ENCODE data around the gene SOCS7. TPM values are rescaled to one million over a fixed set of nuclear protein-coding genes. Genes with fewer than 3 reads are reported as not detected.

SOCS7 gene
- total and polyA plus RNA-seq, 2 experiments from 2014 or later: 2.7 to 15.9 TPM

GRCh38 chr17:38403491-38403890, 51.8 kb downstream of the SOCS7 start:
- Histone ChIP-seq H3K9me3 (ENCODE audit: low read depth) (no peaks in the 10 kb centered on the region), H3K27me3 (no peaks in the 10 kb centered on the region), H4K20me1 (ENCODE audit: insufficient read depth, poor library complexity, severe bottlenecking) (no peaks in the 10 kb centered on the region), H3K27ac (no peak overlapping the region), H3K4me3 (no peak overlapping the region), H3K79me2 (no peaks in the 10 kb centered on the region), H3K4me1 (ENCODE audit: insufficient read depth) (no peaks in the 10 kb centered on the region), H2AFZ (no peak overlapping the region), H3K4me2 (no peak overlapping the region), H3K9me2 (replicated peaks; ENCODE audit: insufficient read depth) (no peaks in the 10 kb centered on the region), H3K36me3 (replicated peaks; ENCODE audit: insufficient read depth, low read depth) (peaks cover 5% of the 10 kb centered on the region)
- WGBS (ENCODE audit: low lambda C conversion rate, missing lambda C conversion rate): 66% methylated on average over 4 of the region's 4 CpGs
- TF ChIP-seq EZH2 (IDR thresholded peaks at IDR 0.05; ENCODE audit: borderline replicate concordance): no peak
- no peak for DNase-seq (ENCODE audit: low spot score)

GRCh38 chr17:38404174-38404943, 52.7 kb downstream of the SOCS7 start:
- WGBS (ENCODE audit: low lambda C conversion rate, missing lambda C conversion rate): 82% methylated on average over 16 of the region's 16 CpGs
- no peak for DNase-seq (ENCODE audit: low spot score)

GRCh38 chr17:38405654-38406053, 54.0 kb downstream of the SOCS7 start:
- Histone ChIP-seq H3K4me1 (ENCODE audit: insufficient read depth) (no peaks in the 10 kb centered on the region), H4K20me1 (ENCODE audit: insufficient read depth, poor library complexity, severe bottlenecking) (no peaks in the 10 kb centered on the region), H3K27me3 (no peaks in the 10 kb centered on the region), H2AFZ (no peak overlapping the region), H3K9me3 (ENCODE audit: low read depth) (no peaks in the 10 kb centered on the region), H3K79me2 (no peaks in the 10 kb centered on the region), H3K36me3 (replicated peaks; ENCODE audit: insufficient read depth, low read depth) (peaks cover under 1% of the 10 kb centered on the region), H3K27ac (no peak overlapping the region), H3K4me3 (no peak overlapping the region), H3K9me2 (replicated peaks; ENCODE audit: insufficient read depth) (no peaks in the 10 kb centered on the region), H3K4me2 (no peak overlapping the region)
- WGBS (ENCODE audit: low lambda C conversion rate, missing lambda C conversion rate): 97% methylated on average over 4 of the region's 4 CpGs
- DNase-seq (ENCODE audit: low spot score): no peak
- TF ChIP-seq CTCF (IDR thresholded peaks at IDR 0.05; ENCODE audit: poor library complexity) (no peak), EZH2 (IDR thresholded peaks at IDR 0.05; ENCODE audit: borderline replicate concordance) (no peak), EZH2phosphoT487 (IDR thresholded peaks at IDR 0.05; ENCODE audit: low read depth, severe bottlenecking, unreplicated experiment) (no peak)

More at GRCh38 chr17:38404174-38404943, 52.7 kb downstream of the SOCS7 start:
- H4K20me1 ChIP-seq (ENCODE audit: insufficient read depth, poor library complexity, severe bottlenecking): no peaks in the 10 kb centered on the region
- H2AFZ ChIP-seq: no peak overlapping the region
- H3K27ac ChIP-seq: no peak overlapping the region
- H3K27me3 ChIP-seq: no peaks in the 10 kb centered on the region
- H3K4me1 ChIP-seq (ENCODE audit: insufficient read depth): no peaks in the 10 kb centered on the region
- H3K79me2 ChIP-seq: no peaks in the 10 kb centered on the region
- no peaks in the 10 kb centered on the region for H3K9me2 ChIP-seq (replicated peaks; ENCODE audit: insufficient read depth)
- peaks cover 5% of the 10 kb centered on the region for H3K36me3 ChIP-seq (replicated peaks; ENCODE audit: insufficient read depth, low read depth)
- TF ChIP-seq CTCF (IDR thresholded peaks at IDR 0.05; ENCODE audit: poor library complexity) (no peak), EZH2 (IDR thresholded peaks at IDR 0.05; ENCODE audit: borderline replicate concordance) (no peak), EZH2phosphoT487 (IDR thresholded peaks at IDR 0.05; ENCODE audit: low read depth, severe bottlenecking, unreplicated experiment) (no peak)
- H3K4me3 ChIP-seq: no peak overlapping the region
- no peak overlapping the region for H3K4me2 ChIP-seq
- no peaks in the 10 kb centered on the region for H3K9me3 ChIP-seq (ENCODE audit: low read depth)

GRCh38 chr17:38410201-38410600, 58.6 kb downstream of the SOCS7 start:
- no peak overlapping the region for H3K4me3 ChIP-seq
- H3K4me1 ChIP-seq (ENCODE audit: insufficient read depth): peaks cover 5% of the 10 kb centered on the region
- no peaks in the 10 kb centered on the region for H3K9me2 ChIP-seq (replicated peaks; ENCODE audit: insufficient read depth)
- no peaks in the 10 kb centered on the region for H3K27me3 ChIP-seq
- TF ChIP-seq CTCF (IDR thresholded peaks at IDR 0.05; ENCODE audit: poor library complexity) (no peak), EZH2 (IDR thresholded peaks at IDR 0.05; ENCODE audit: borderline replicate concordance) (no peak), EZH2phosphoT487 (IDR thresholded peaks at IDR 0.05; ENCODE audit: low read depth, severe bottlenecking, unreplicated experiment) (no peak)
- no peak overlapping the region for H3K27ac ChIP-seq
- DNase-seq (ENCODE audit: low spot score): no peak
- H3K79me2 ChIP-seq: no peaks in the 10 kb centered on the region
- no peak overlapping the region for H3K4me2 ChIP-seq
- WGBS (ENCODE audit: low lambda C conversion rate, missing lambda C conversion rate): 88% methylated on average over 1 of the region's 1 CpG
- H2AFZ ChIP-seq: no peak overlapping the region
- no peaks in the 10 kb centered on the region for H4K20me1 ChIP-seq (ENCODE audit: insufficient read depth, poor library complexity, severe bottlenecking)
- no peaks in the 10 kb centered on the region for H3K9me3 ChIP-seq (ENCODE audit: low read depth)
- no peaks in the 10 kb centered on the region for H3K36me3 ChIP-seq (replicated peaks; ENCODE audit: insufficient read depth, low read depth)

All from hepatocyte (in vitro differentiated cells).